ENCODE data around the gene TMTC2.

TMTC2 gene

GRCh38 chr12:82919388-82920054, 232.8 kb downstream of the TMTC2 start:
- H3K9me3 ChIP-seq (ENCODE audit: severe bottlenecking): no peaks in the 10 kb centered on the region
- ATAC-seq (ENCODE audit: low read depth) (no peak), DNase-seq (ENCODE audit: low spot score) (no peak)
- H3K27ac ChIP-seq (ENCODE audit: poor library complexity, severe bottlenecking): no peak overlapping the region
- no peaks in the 10 kb centered on the region for H3K4me1 ChIP-seq (ENCODE audit: insufficient read depth, poor library complexity, severe bottlenecking)
- H3K4me3 ChIP-seq (ENCODE audit: severe bottlenecking): no peak overlapping the region
- no peaks in the 10 kb centered on the region for H3K36me3 ChIP-seq (ENCODE audit: low read depth)
- no peak for TF ChIP-seq CTCF (IDR thresholded peaks at IDR 0.05; ENCODE audit: poor library complexity, severe bottlenecking)
- no peaks in the 10 kb centered on the region for H3K27me3 ChIP-seq (ENCODE audit: insufficient read depth, poor library complexity, severe bottlenecking)

DNA sequence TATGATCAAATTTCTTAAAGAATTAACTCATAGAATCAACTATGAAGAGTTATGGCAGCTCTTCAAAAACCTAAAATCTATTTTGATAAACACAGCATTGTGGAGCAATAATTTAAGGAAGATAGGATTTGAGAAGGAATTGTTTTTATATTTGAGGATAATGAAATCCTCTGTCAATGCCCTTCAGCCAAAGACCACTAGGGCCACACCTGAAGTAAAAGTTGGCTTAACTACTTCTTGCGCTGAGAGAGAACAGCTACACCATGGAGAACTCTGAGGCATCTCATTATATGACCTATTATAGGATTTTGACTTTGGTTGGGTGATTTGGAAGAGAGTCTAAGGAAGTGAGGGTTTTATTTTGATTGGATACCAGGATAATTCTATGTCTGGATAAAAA, 237.2 kb downstream of the TMTC2 start:
- TF ChIP-seq CTCF (IDR thresholded peaks at IDR 0.05; ENCODE audit: poor library complexity, severe bottlenecking): no peak
- Histone ChIP-seq H3K4me1 (ENCODE audit: insufficient read depth, poor library complexity, severe bottlenecking) (no peaks in the 10 kb centered on the region), H3K27ac (ENCODE audit: poor library complexity, severe bottlenecking) (no peak overlapping the region), H3K9me3 (ENCODE audit: severe bottlenecking) (no peaks in the 10 kb centered on the region), H3K4me3 (ENCODE audit: severe bottlenecking) (no peak overlapping the region), H3K27me3 (ENCODE audit: insufficient read depth, poor library complexity, severe bottlenecking) (no peaks in the 10 kb centered on the region), H3K36me3 (ENCODE audit: low read depth) (no peaks in the 10 kb centered on the region)
- ATAC-seq (ENCODE audit: low read depth) (no peak), DNase-seq (ENCODE audit: low spot score) (no peak)

DNA sequence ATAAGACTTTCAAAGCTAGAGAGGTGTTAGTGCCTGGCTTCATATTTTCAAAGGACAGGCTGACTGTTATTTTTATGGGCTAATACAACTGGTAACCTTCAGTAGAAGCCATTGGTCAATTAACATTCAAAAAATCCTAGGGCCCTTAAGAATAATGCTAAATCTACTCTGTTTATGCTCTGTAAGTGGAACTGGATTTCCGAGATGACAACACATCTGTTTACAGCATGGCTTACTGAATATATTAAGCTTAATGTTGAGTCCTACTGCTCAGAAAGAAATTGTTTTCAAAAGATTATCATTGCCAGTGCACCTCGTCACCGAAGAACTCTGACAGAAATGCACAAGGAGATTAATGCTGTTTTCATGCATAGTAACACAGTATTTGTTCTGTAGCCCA, 239.9 kb downstream of the TMTC2 start:
- Histone ChIP-seq H3K4me1 (ENCODE audit: insufficient read depth, poor library complexity, severe bottlenecking) (no peaks in the 10 kb centered on the region), H3K27me3 (ENCODE audit: insufficient read depth, poor library complexity, severe bottlenecking) (no peaks in the 10 kb centered on the region), H3K27ac (ENCODE audit: poor library complexity, severe bottlenecking) (no peak overlapping the region), H3K4me3 (ENCODE audit: severe bottlenecking) (no peak overlapping the region), H3K36me3 (ENCODE audit: low read depth) (no peaks in the 10 kb centered on the region), H3K9me3 (ENCODE audit: severe bottlenecking) (no peaks in the 10 kb centered on the region)
- no peak for TF ChIP-seq CTCF (IDR thresholded peaks at IDR 0.05; ENCODE audit: poor library complexity, severe bottlenecking)
- DNase-seq (ENCODE audit: low spot score) (no peak), ATAC-seq (ENCODE audit: low read depth) (no peak)

GRCh38 chr12:82930301-82930700, 243.6 kb downstream of the TMTC2 start:
- Histone ChIP-seq H3K4me1 (ENCODE audit: insufficient read depth, poor library complexity, severe bottlenecking) (no peaks in the 10 kb centered on the region), H3K27me3 (ENCODE audit: insufficient read depth, poor library complexity, severe bottlenecking) (no peaks in the 10 kb centered on the region), H3K9me3 (ENCODE audit: severe bottlenecking) (no peaks in the 10 kb centered on the region), H3K36me3 (ENCODE audit: low read depth) (no peaks in the 10 kb centered on the region), H3K4me3 (ENCODE audit: severe bottlenecking) (no peak overlapping the region), H3K27ac (ENCODE audit: poor library complexity, severe bottlenecking) (no peak overlapping the region)
- ATAC-seq (ENCODE audit: low read depth) (no peak), DNase-seq (ENCODE audit: low spot score) (no peak)
- TF ChIP-seq CTCF (IDR thresholded peaks at IDR 0.05; ENCODE audit: poor library complexity, severe bottlenecking): no peak

GRCh38 chr12:82931349-82932116, 244.8 kb downstream of the TMTC2 start:
- no peaks in the 10 kb centered on the region for H3K9me3 ChIP-seq (ENCODE audit: severe bottlenecking)
- no peak overlapping the region for H3K4me3 ChIP-seq (ENCODE audit: severe bottlenecking)
- H3K27me3 ChIP-seq (ENCODE audit: insufficient read depth, poor library complexity, severe bottlenecking): no peaks in the 10 kb centered on the region
- H3K27ac ChIP-seq (ENCODE audit: poor library complexity, severe bottlenecking): no peak overlapping the region
- no peak for TF ChIP-seq CTCF (IDR thresholded peaks at IDR 0.05; ENCODE audit: poor library complexity, severe bottlenecking)
- ATAC-seq (ENCODE audit: low read depth) (peak; percentile 49; the same call in 1 of the 3 replicates), DNase-seq (ENCODE audit: low spot score) (no peak)
- no peaks in the 10 kb centered on the region for H3K36me3 ChIP-seq (ENCODE audit: low read depth)
- no peaks in the 10 kb centered on the region for H3K4me1 ChIP-seq (ENCODE audit: insufficient read depth, poor library complexity, severe bottlenecking)
